HG03575 (cell line): ENCODE measurements around the gene MAB21L2.
"Not testable (repeated sequence)": the region's sequence is repeated elsewhere in the genome, so short reads cannot be mapped to it uniquely, and the experiment has no call there.

Experiments used
- ATAC-seq: cut with Tn5 transposase; IDR thresholded peaks from one replicate; pipeline ENCODE4 v1.9.1; 2021; ENCODE audit not compliant: unreplicated experiment, insufficient number of reproducible peaks, low FRiP score; ENCODE audit errors: extremely low read depth

The MAB21L2 gene

GRCh38 chr4:150582146-150582872, at the start of gene MAB21L2:
MAB21L2 (plus strand) TSS chr4:150582151; CDS start chr4:150583030, 879 bp downstream.
- no peak for ATAC-seq

- ATAC-seq: no peak
Observed at GRCh38 chr4:150533673-150534072, 48.3 kb upstream of the MAB21L2 start.

GRCh38 chr4:150534818-150535217, 47.1 kb upstream of the MAB21L2 start:
- ATAC-seq: no peak

GRCh38 chr4:150537911-150538310, 44.0 kb upstream of the MAB21L2 start:
- not testable (repeated sequence) for ATAC-seq

GRCh38 chr4:150540536-150540935, 41.4 kb upstream of the MAB21L2 start:
- no peak for ATAC-seq

GRCh38 chr4:150540959-150541360, 41.0 kb upstream of the MAB21L2 start:
- no peak for ATAC-seq

GRCh38 chr4:150541681-150542080, 40.3 kb upstream of the MAB21L2 start:
- no peak for ATAC-seq

GRCh38 chr4:150543042-150543441, 38.9 kb upstream of the MAB21L2 start:
- ATAC-seq: no peak

GRCh38 chr4:150546286-150546685, 35.7 kb upstream of the MAB21L2 start:
- ATAC-seq: no peak

GRCh38 chr4:150547154-150547838, 34.7 kb upstream of the MAB21L2 start:
- no peak for ATAC-seq

GRCh38 chr4:150557811-150558210, 24.1 kb upstream of the MAB21L2 start:
- not testable (repeated sequence) for ATAC-seq

- no peak for ATAC-seq
Observed at GRCh38 chr4:150561143-150561737, 20.7 kb upstream of the MAB21L2 start.

GRCh38 chr4:150562250-150562649, 19.7 kb upstream of the MAB21L2 start:
- ATAC-seq: no peak

GRCh38 chr4:150562751-150563150, 19.2 kb upstream of the MAB21L2 start:
- ATAC-seq: no peak

GRCh38 chr4:150564967-150565366, 17.0 kb upstream of the MAB21L2 start:
- not testable (repeated sequence) for ATAC-seq

GRCh38 chr4:150567070-150567469, 14.9 kb upstream of the MAB21L2 start:
- ATAC-seq: no peak

- ATAC-seq: no peak
Observed at GRCh38 chr4:150569384-150569987, 12.5 kb upstream of the MAB21L2 start.

GRCh38 chr4:150569998-150570535, 11.9 kb upstream of the MAB21L2 start:
- no peak for ATAC-seq

- no peak for ATAC-seq
Observed at GRCh38 chr4:150570862-150571261, 11.1 kb upstream of the MAB21L2 start.
